ENCODE results near the gene HERPUD1.

HERPUD1 gene

GRCh38 chr16:56936491-56936890 is 4.5 kb downstream of the HERPUD1 start:
- TF ChIP-seq FOXP2 (optimal IDR thresholded peaks at IDR 0.05; ENCODE audit: borderline replicate concordance, extremely low read depth, extremely low read length, insufficient read depth) (no peak), TAF1 (IDR thresholded peaks at IDR 0.05; ENCODE audit: borderline replicate concordance, insufficient read depth, low read length) (no peak), SIN3A (IDR thresholded peaks at IDR 0.05; ENCODE audit: borderline replicate concordance, insufficient read depth, low read length) (no peak), REST (IDR thresholded peaks at IDR 0.05; ENCODE audit: insufficient read depth in 1 of 2, low read depth in 2 of 2, low read length in 2 of 2) (no peak), POLR2AphosphoS5 (IDR thresholded peaks at IDR 0.05; ENCODE audit: low read depth, low read length) (no peak)

DNA sequence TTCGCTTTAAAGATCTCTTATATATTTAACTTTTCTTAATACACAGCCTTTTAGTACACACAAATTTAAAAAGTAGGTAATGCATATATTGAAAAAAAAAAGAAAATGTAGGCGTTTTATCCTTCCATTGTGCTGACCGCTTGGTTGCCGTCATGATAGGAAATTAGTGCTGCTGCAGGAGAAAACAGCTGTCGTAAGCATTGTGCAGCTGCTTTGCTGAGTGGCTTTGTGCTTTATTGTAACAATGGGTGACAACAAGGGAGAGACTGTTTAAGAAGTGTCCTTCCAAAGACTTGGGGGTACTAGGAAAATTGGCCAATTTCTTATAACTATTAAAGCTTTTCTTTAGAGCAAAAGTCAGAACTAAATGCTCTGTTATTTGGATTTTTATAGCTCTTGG is 5.0 kb downstream of the HERPUD1 start:
- TF ChIP-seq REST (IDR thresholded peaks at IDR 0.05; ENCODE audit: insufficient read depth in 1 of 2, low read depth in 2 of 2, low read length in 2 of 2) (no peak), TAF1 (IDR thresholded peaks at IDR 0.05; ENCODE audit: borderline replicate concordance, insufficient read depth, low read length) (no peak), SIN3A (IDR thresholded peaks at IDR 0.05; ENCODE audit: borderline replicate concordance, insufficient read depth, low read length) (no peak), POLR2AphosphoS5 (IDR thresholded peaks at IDR 0.05; ENCODE audit: low read depth, low read length) (no peak), FOXP2 (optimal IDR thresholded peaks at IDR 0.05; ENCODE audit: borderline replicate concordance, extremely low read depth, extremely low read length, insufficient read depth) (no peak)

- TF ChIP-seq FOXP2 (optimal IDR thresholded peaks at IDR 0.05; ENCODE audit: borderline replicate concordance, extremely low read depth, extremely low read length, insufficient read depth), result no peak
- TF ChIP-seq REST (IDR thresholded peaks at IDR 0.05; ENCODE audit: insufficient read depth in 1 of 2, low read depth in 2 of 2, low read length in 2 of 2), result no peak
- no peak for TF ChIP-seq SIN3A (IDR thresholded peaks at IDR 0.05; ENCODE audit: borderline replicate concordance, insufficient read depth, low read length)
- TF ChIP-seq POLR2AphosphoS5 (IDR thresholded peaks at IDR 0.05; ENCODE audit: low read depth, low read length), result no peak
- TF ChIP-seq TAF1 (IDR thresholded peaks at IDR 0.05; ENCODE audit: borderline replicate concordance, insufficient read depth, low read length), result no peak
Measured at GRCh38 chr16:56938664-56939513, 6.9 kb downstream of the HERPUD1 start.

GRCh38 chr16:56939801-56940200 is 7.9 kb downstream of the HERPUD1 start:
- no peak for TF ChIP-seq SIN3A (IDR thresholded peaks at IDR 0.05; ENCODE audit: borderline replicate concordance, insufficient read depth, low read length)
- TF ChIP-seq FOXP2 (optimal IDR thresholded peaks at IDR 0.05; ENCODE audit: borderline replicate concordance, extremely low read depth, extremely low read length, insufficient read depth), result no peak
- no peak for TF ChIP-seq POLR2AphosphoS5 (IDR thresholded peaks at IDR 0.05; ENCODE audit: low read depth, low read length)
- TF ChIP-seq REST (IDR thresholded peaks at IDR 0.05; ENCODE audit: insufficient read depth in 1 of 2, low read depth in 2 of 2, low read length in 2 of 2), result no peak
- no peak for TF ChIP-seq TAF1 (IDR thresholded peaks at IDR 0.05; ENCODE audit: borderline replicate concordance, insufficient read depth, low read length)

Data from PFSK-1 (cell line).